Natural killer cell (primary cell): ENCODE measurements around the gene BET1. TPM values are rescaled to one million over a fixed set of nuclear protein-coding genes. Genes with fewer than 3 reads are reported as not detected.

Experiments
- ATAC-seq, 3 donors: fragments of 150-1000 bp in 2 of 3; fragments of 200-7000 bp in 1 of 3; cut with Tn5 transposase; 1 replicate in 1 of 3; 2 replicates in 2 of 3; pipeline ENCODE4 v1.10.0; 2021; ENCODE audit warnings: mild to moderate bottlenecking in 2 of 3, moderate library complexity in 2 of 3
- DNase-seq, 2 donors: peaks; one replicate each; pipeline versions ENCODE4 v3.0.0 to v3.0.0-alpha.2; 2013 to 2021; ENCODE audit warnings: mixed read lengths in 1 of 2
- H3K27ac ChIP-seq: one replicate; pipeline ENCODE4 v1.5.1; 2013; ENCODE audit warnings: mild to moderate bottlenecking, low read length
- H3K27me3 ChIP-seq: one replicate; pipeline ENCODE4 v1.6.1; 2013; ENCODE audit warnings: low read length; ENCODE audit not compliant: control insufficient read depth, insufficient read depth
- H3K36me3 ChIP-seq: one replicate; pipeline ENCODE4 v1.6.1; 2013; ENCODE audit warnings: low read length; ENCODE audit not compliant: control insufficient read depth, insufficient read depth
- H3K4me1 ChIP-seq: one replicate; pipeline ENCODE4 v1.6.1; 2013; ENCODE audit warnings: low read length; ENCODE audit not compliant: control insufficient read depth, insufficient read depth
- H3K4me3 ChIP-seq: one replicate; pipeline ENCODE4 v1.5.1; 2013; ENCODE audit warnings: low read length
- H3K9me3 ChIP-seq: one replicate; pipeline ENCODE4 v1.6.1; 2013; ENCODE audit warnings: low read length; ENCODE audit not compliant: control insufficient read depth, insufficient read depth
- H3K27ac Mint-ChIP-seq, 2 donors: one replicate each; pipeline ENCODE4 v1.8.0; 2022; ENCODE audit warnings: mild to moderate bottlenecking in 2 of 2, mixed read lengths in 2 of 2, moderate library complexity in 1 of 2
- H3K27me3 Mint-ChIP-seq, 2 donors: one replicate each; pipeline ENCODE4 v1.8.0; 2022; ENCODE audit warnings: low read depth in 2 of 2, mixed read lengths in 2 of 2
- H3K36me3 Mint-ChIP-seq: one replicate; pipeline ENCODE4 v1.8.0; 2022; ENCODE audit warnings: mixed read lengths
- H3K4me1 Mint-ChIP-seq, 2 donors: one replicate each; pipeline ENCODE4 v1.8.0; 2022; ENCODE audit warnings: mixed read lengths in 2 of 2
- H3K4me3 Mint-ChIP-seq: one replicate; pipeline ENCODE4 v1.8.0; 2022; ENCODE audit warnings: mild to moderate bottlenecking, moderate library complexity, mixed read lengths
- H3K9me3 Mint-ChIP-seq, 2 donors: one replicate each; pipeline ENCODE4 v1.8.0; 2022; ENCODE audit warnings: mixed read lengths in 2 of 2
- WGBS: methylation state at CpG from one replicate; pipeline ENCODE4 v1.1.7; 2013; ENCODE audit warnings: missing lambda C conversion rate; ENCODE audit not compliant: insufficient coverage; 5-methylcytosine and 5-hydroxymethylcytosine counted together
- intact Hi-C: fragments of 100-400 bp; cut with micrococcal nuclease; formaldehyde crosslinking; loops from one replicate; pipeline ENCODE4 v1.14.2; 2022
- total RNA-seq, 4 donors: library from RNA; stranded (reverse); fragments of 120-200 nt in 1 of 4; gene quantifications; one replicate each; pipeline versions ENCODE4 v1.2.3 to v1.2.4, GENCODE V29; 2013 to 2022
- TF ChIP-seq, protein P1 (sequence below): fragments of 200-600 bp; IDR thresholded peaks from one replicate; pipeline ENCODE4 v1.8.0; 2022; ENCODE audit warnings: antibody characterized with exemption

Gene BET1
- total RNA-seq, 3 donors from 2014 or later (not counting 1 experiment from before 2014, with no cell fraction given), result 13.1 to 14.0 (median 13.9) TPM

DNA sequence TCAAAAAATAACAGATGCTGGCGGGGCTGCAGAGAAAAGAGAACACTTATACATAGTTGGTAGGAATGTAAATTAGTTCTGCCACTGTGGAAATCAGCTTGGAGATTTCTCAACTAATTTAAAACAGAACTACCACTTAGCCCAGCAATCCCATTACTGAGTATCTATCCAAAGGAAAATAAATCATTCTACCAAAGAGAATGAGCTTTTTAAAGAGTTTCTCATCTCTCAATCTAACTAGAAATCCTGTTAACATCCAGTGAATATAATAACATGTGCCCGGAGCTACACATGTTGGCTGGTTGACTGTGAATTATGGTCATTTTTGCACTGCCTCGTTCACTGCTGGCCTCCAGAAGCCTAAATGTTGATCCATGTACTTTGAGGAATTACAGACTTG, 39.3 kb downstream of the BET1 start:
- H3K36me3 Mint-ChIP-seq, result no peaks in the 10 kb centered on the region
- WGBS, result 89% methylated on average over 2 of the region's 3 CpGs
- Histone ChIP-seq H3K9me3 (no peaks in the 10 kb centered on the region), H3K36me3 (no peaks in the 10 kb centered on the region), H3K27me3 (no peaks in the 10 kb centered on the region), H3K4me1 (no peaks in the 10 kb centered on the region), H3K4me3 (no peak overlapping the region), H3K27ac (no peak overlapping the region)
- H3K9me3 Mint-ChIP-seq, result no peaks in the 10 kb centered on the region
- ATAC-seq (no peak), DNase-seq (no peak)
- H3K27me3 Mint-ChIP-seq, result no peaks in the 10 kb centered on the region
- TF ChIP-seq, protein P1, sequence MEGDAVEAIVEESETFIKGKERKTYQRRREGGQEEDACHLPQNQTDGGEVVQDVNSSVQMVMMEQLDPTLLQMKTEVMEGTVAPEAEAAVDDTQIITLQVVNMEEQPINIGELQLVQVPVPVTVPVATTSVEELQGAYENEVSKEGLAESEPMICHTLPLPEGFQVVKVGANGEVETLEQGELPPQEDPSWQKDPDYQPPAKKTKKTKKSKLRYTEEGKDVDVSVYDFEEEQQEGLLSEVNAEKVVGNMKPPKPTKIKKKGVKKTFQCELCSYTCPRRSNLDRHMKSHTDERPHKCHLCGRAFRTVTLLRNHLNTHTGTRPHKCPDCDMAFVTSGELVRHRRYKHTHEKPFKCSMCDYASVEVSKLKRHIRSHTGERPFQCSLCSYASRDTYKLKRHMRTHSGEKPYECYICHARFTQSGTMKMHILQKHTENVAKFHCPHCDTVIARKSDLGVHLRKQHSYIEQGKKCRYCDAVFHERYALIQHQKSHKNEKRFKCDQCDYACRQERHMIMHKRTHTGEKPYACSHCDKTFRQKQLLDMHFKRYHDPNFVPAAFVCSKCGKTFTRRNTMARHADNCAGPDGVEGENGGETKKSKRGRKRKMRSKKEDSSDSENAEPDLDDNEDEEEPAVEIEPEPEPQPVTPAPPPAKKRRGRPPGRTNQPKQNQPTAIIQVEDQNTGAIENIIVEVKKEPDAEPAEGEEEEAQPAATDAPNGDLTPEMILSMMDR, result no peak
- intact Hi-C loops, result no loop called here
- no peak overlapping the region for H3K27ac Mint-ChIP-seq
- H3K4me3 Mint-ChIP-seq, result no peak overlapping the region
- H3K4me1 Mint-ChIP-seq, result no peaks in the 10 kb centered on the region

GRCh38 chr7:93964262-93964661, 39.9 kb downstream of the BET1 start:
- no peaks in the 10 kb centered on the region for H3K4me1 ChIP-seq
- intact Hi-C loops, result no loop called here
- ATAC-seq (no peak), DNase-seq (no peak)
- no peak overlapping the region for H3K4me3 ChIP-seq
- no peaks in the 10 kb centered on the region for H3K36me3 ChIP-seq
- no peaks in the 10 kb centered on the region for H3K36me3 Mint-ChIP-seq
- no peaks in the 10 kb centered on the region for H3K27me3 Mint-ChIP-seq
- no peak overlapping the region for H3K4me3 Mint-ChIP-seq
- no peaks in the 10 kb centered on the region for H3K9me3 ChIP-seq
- H3K27me3 ChIP-seq, result no peaks in the 10 kb centered on the region
- H3K27ac Mint-ChIP-seq, result no peak overlapping the region
- no peaks in the 10 kb centered on the region for H3K9me3 Mint-ChIP-seq
- TF ChIP-seq, protein P1, result no peak
- H3K4me1 Mint-ChIP-seq, result no peaks in the 10 kb centered on the region
- no peak overlapping the region for H3K27ac ChIP-seq
- WGBS, result 94% methylated on average over 4 of the region's 5 CpGs

DNA sequence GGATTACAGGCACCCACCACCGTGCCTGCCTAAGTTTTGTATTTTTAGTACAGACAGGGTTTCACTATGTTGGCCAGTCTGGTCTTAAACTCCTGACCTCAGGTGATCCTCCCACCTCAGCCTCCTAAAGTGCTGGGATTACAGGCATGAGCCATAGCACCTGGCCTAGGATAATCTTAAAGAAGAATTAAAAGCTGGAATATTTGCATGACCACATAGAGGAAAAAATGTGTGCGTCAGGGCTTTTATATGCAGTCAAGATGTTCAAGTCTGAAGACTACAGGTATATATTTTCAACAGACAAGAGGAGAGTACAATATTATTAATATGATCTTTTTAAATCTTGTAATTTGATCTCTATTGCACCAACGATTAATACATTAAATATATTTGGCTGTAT, 43.2 kb downstream of the BET1 start:
- intact Hi-C loops, result no loop called here
- no peak for ATAC-seq
- DNase-seq, result no peak
- Histone ChIP-seq H3K4me3 (no peak overlapping the region), H3K9me3 (no peaks in the 10 kb centered on the region), H3K36me3 (no peaks in the 10 kb centered on the region), H3K27ac (no peak overlapping the region), H3K4me1 (no peaks in the 10 kb centered on the region), H3K27me3 (no peaks in the 10 kb centered on the region)
- Mint-ChIP-seq H3K36me3 (no peaks in the 10 kb centered on the region), H3K4me3 (no peak overlapping the region), H3K4me1 (no peaks in the 10 kb centered on the region), H3K27me3 (peaks cover 0 to 18% of the 10 kb centered on the region in 2 donors), H3K27ac (no peak overlapping the region), H3K9me3 (no peaks in the 10 kb centered on the region)
- WGBS, result 90% methylated on average over 2 of the region's 3 CpGs
- TF ChIP-seq, protein P1, result no peak

- Mint-ChIP-seq H3K27me3 (peaks cover 0 to 18% of the 10 kb centered on the region in 2 donors), H3K4me1 (no peaks in the 10 kb centered on the region), H3K27ac (no peak overlapping the region), H3K9me3 (no peaks in the 10 kb centered on the region), H3K36me3 (no peaks in the 10 kb centered on the region), H3K4me3 (no peak overlapping the region)
- H3K27me3 ChIP-seq, result no peaks in the 10 kb centered on the region
- H3K27ac ChIP-seq, result no peak overlapping the region
- no peak for DNase-seq
- intact Hi-C loops, result no loop called here
- WGBS, result 81% methylated on average over 2 of the region's 3 CpGs
- H3K4me3 ChIP-seq, result no peak overlapping the region
- TF ChIP-seq, protein P1, result no peak
- no peaks in the 10 kb centered on the region for H3K4me1 ChIP-seq
- H3K9me3 ChIP-seq, result no peaks in the 10 kb centered on the region
- ATAC-seq, result no peak
- H3K36me3 ChIP-seq, result no peaks in the 10 kb centered on the region
Observed at GRCh38 chr7:93958651-93959050, 45.5 kb downstream of the BET1 start.
